RKO (cell line): ENCODE data around the gene KRTAP4-11.
A peak's percentile ranks its signal among the peaks of the same experiment; 100 is the strongest.
"Not testable (repeated sequence)": the region's sequence is repeated elsewhere in the genome, so short reads cannot be mapped to it uniquely, and the experiment has no call there.

Source experiments
- DNase-seq: peaks from one replicate; pipeline ENCODE4 v3.0.0-alpha.2; 2016; ENCODE audit warnings: low spot score

KRTAP4-11 gene

DNA sequence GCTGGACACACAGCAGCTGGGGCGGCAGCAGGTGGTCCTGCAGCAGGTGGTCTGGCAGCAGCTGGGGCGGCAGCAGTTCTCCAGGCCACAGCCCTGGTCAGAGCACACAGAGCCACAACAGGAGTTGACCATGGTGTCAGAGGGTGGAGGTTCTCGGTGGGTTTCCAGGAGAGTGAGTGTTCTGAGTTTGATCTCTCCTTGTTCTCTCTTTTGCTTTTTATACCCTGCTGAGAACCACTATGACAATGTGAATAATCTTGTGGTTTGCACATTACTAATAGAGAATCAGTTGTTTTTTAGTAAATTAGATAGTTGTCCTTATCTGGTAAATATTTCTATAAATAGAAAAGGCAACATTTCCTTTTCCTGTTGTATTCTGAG, 5.8 kb upstream of the KRTAP4-11 start, which contains the start of gene KRTAP4-12:
Gene KRTAP4-12, minus strand, starts transcription at position 192 of the 381 bp plus-strand sequence. Its CDS starts 60 bp downstream, at position 132.
- DNase-seq, result not testable (repeated sequence)

GRCh38 chr17:41123292-41123990, 5.3 kb upstream of the KRTAP4-11 start:
- DNase-seq, result not testable (repeated sequence)

- no peak for DNase-seq
These were observed 3.6 kb upstream of the KRTAP4-11 start for GRCh38 chr17:41121742-41122141.

- DNase-seq, result peak; percentile 36
These were observed 1.8 kb upstream of the KRTAP4-11 start for GRCh38 chr17:41119696-41120690.

- no peak for DNase-seq
These were observed 548 bp upstream of the KRTAP4-11 start for GRCh38 chr17:41118721-41119120.

- DNase-seq, result peak; percentile 77
These were observed 1.9 kb downstream of the KRTAP4-11 start for GRCh38 chr17:41116297-41116696.

GRCh38 chr17:41111151-41111885, 6.9 kb downstream of the KRTAP4-11 start:
- peak; percentile 30 for DNase-seq

- DNase-seq, result not testable (repeated sequence)
These were observed 9.3 kb downstream of the KRTAP4-11 start for GRCh38 chr17:41108728-41109386.

DNA sequence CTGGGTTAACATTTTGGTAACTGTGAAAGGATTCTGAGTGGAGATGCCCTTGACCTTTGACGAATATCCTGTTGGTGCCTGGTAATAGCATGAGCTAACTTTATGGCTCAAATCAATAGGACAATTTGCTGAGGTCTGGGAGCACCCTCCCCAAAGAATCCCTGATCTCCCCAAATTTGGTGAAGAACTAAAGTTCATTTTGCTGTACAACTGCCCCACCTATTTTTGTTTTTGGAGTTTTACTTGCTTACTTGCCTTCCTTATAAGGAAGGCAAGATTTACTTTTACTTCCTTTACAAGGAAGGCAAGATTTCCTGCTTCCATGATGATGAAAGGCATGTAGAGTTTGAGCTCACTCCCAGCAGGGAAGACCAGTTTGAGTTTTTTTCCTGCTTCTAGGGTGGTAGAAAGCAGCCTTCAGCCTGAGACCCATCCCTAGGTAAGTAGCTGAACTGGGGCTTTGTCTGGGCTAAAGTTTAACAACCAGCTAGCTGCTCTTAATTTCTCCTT, 10.2 kb downstream of the KRTAP4-11 start:
- DNase-seq, result peak; percentile 93

GRCh38 chr17:41105347-41105746, 12.8 kb downstream of the KRTAP4-11 start, which contains the start of gene KRTAP4-9:
Gene KRTAP4-9 (plus strand): TSS chr17:41105389. CDS start chr17:41105389, 0 bp downstream.
- DNase-seq, result peak; percentile 70

GRCh38 chr17:41104386-41105038, 13.7 kb downstream of the KRTAP4-11 start:
- peak; percentile 84 for DNase-seq

GRCh38 chr17:41103896-41104295, 14.3 kb downstream of the KRTAP4-11 start:
- peak; percentile 34 for DNase-seq

GRCh38 chr17:41101586-41102259, 16.4 kb downstream of the KRTAP4-11 start, which contains the start of gene KRTAP4-16:
Gene KRTAP4-16 (minus strand): TSS chr17:41102209. CDS start chr17:41102209, 0 bp downstream.
- DNase-seq, result peak; percentile 86

DNA sequence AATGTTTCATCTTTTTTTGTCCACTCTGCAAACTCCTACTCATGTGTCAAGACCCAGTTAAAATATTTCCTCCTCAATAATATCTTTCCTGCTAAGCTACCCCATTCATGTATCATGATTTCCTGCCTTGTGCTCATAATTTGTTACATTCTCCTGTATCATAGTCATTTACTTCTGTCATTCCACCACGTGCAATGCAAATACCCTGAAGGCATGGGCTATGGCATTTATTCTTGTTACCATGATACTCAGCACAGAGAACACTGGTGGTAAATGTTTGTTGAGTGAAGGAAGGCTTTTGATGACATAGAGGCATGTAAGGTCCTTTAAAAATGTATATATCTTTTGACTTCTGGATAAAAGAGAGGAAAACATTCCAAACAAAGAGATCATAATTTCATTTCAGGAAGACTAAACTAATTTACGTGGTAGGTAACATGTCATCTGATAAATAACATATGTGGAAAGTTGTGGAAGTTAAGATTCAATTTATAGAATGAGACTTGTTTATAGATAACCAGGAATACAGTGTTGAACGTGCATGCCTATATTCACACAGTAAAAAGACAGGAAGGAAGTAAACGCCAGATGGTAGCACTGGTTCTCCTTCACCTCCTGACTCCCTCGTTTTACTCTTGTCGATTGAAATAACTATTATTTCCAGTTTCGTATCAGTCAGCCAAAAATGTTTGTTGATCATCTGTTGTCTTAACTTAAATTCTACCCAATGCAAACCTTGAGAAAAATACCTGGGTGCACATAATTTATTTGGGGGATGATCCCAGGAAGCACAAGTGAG, 18.3 kb downstream of the KRTAP4-11 start:
- DNase-seq, result peak; percentile 93

DNA sequence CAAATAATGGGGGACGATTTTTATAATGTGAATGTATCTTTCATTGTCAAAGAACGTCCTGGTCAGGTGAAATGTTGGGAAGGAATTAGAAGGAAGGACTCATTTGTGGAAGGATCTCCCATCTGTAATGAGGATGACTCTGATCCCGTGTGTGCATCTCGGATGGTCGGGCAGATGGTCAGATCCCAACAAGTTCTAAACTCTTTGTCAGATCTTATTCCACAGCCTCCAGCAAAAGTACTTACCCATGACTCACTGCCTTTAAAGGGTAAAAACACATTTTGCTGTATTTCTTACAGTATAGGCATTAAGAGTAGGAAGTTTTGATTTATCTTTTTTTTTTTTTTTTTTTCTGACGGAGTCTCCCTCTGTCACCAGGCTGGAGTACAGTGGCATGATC, 19.7 kb downstream of the KRTAP4-11 start:
- no peak for DNase-seq

GRCh38 chr17:41098042-41098441, 20.1 kb downstream of the KRTAP4-11 start, which contains the start of gene KRTAP4-8:
Gene KRTAP4-8 (minus strand): TSS chr17:41098142. CDS start chr17:41098084, 58 bp downstream.
- no peak for DNase-seq

DNA sequence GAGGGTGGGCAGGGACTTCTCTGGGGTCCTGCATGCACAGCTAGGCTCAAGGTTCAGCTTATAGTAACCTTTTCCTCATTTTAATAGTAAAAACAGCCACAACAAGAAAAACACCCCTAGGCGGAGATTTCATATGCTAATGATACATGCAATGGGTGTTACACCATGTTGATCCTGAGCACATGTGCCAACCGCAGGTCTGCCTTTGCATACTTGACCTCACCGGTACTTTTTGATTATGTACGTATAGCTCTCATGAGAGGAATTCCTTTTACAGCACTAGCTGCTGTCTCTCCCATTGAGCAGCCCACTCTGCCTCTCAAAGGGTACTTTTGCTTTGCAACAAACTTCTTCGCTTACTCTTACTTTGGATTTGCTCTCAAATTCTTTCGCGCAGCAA, 22.1 kb downstream of the KRTAP4-11 start:
- DNase-seq, result no peak

GRCh38 chr17:41088760-41089352, 29.3 kb downstream of the KRTAP4-11 start:
- not testable (repeated sequence) for DNase-seq
